HG02970 (cell line): ENCODE measurements around the gene BBS9.
"Not testable (repeated sequence)": the region's sequence is repeated elsewhere in the genome, so short reads cannot be mapped to it uniquely, and the experiment has no call there.

Source experiments
- ATAC-seq: cut with Tn5 transposase; IDR thresholded peaks from one replicate; pipeline ENCODE4 v1.9.1; 2021; ENCODE audit warnings: mild to moderate bottlenecking, moderate library complexity, moderate number of reproducible peaks; ENCODE audit not compliant: unreplicated experiment, low FRiP score

Gene BBS9

GRCh38 chr7:33192695-33193291, 63.4 kb downstream of the BBS9 start:
- ATAC-seq = no peak

GRCh38 chr7:33193308-33193864, 64.0 kb downstream of the BBS9 start:
- no peak for ATAC-seq

GRCh38 chr7:33195264-33195663, 65.9 kb downstream of the BBS9 start:
- no peak for ATAC-seq

GRCh38 chr7:33196221-33196620, 66.9 kb downstream of the BBS9 start:
- ATAC-seq = no peak

- no peak for ATAC-seq
Observed at GRCh38 chr7:33200282-33200681, 70.9 kb downstream of the BBS9 start.

GRCh38 chr7:33201821-33202220, 72.5 kb downstream of the BBS9 start:
- no peak for ATAC-seq

- no peak for ATAC-seq
Observed at GRCh38 chr7:33210958-33211357, 81.6 kb downstream of the BBS9 start.

- no peak for ATAC-seq
Observed at GRCh38 chr7:33212144-33212543, 82.8 kb downstream of the BBS9 start.

GRCh38 chr7:33215992-33216391, 86.6 kb downstream of the BBS9 start:
- no peak for ATAC-seq

- ATAC-seq = no peak
Observed at GRCh38 chr7:33217595-33217994, 88.2 kb downstream of the BBS9 start.

- not testable (repeated sequence) for ATAC-seq
Observed at GRCh38 chr7:33218841-33219535, 89.6 kb downstream of the BBS9 start.

- ATAC-seq = no peak
Observed at GRCh38 chr7:33220231-33220630, 90.9 kb downstream of the BBS9 start.

- no peak for ATAC-seq
Observed at GRCh38 chr7:33221390-33221789, 92.0 kb downstream of the BBS9 start.

GRCh38 chr7:33232632-33233145, 103.3 kb downstream of the BBS9 start:
- ATAC-seq = no peak

- ATAC-seq = no peak
Observed at GRCh38 chr7:33233659-33234058, 104.3 kb downstream of the BBS9 start.

- ATAC-seq = no peak
Observed at GRCh38 chr7:33237036-33237435, 107.7 kb downstream of the BBS9 start.

GRCh38 chr7:33243319-33243881, 114.0 kb downstream of the BBS9 start:
- no peak for ATAC-seq

GRCh38 chr7:33248671-33249070, 119.3 kb downstream of the BBS9 start:
- ATAC-seq = no peak

GRCh38 chr7:33250421-33250871, 121.1 kb downstream of the BBS9 start:
- ATAC-seq = no peak

GRCh38 chr7:33251301-33251700, 121.9 kb downstream of the BBS9 start:
- no peak for ATAC-seq

- ATAC-seq = no peak
Observed at GRCh38 chr7:33258491-33258951, 129.2 kb downstream of the BBS9 start.
